Mesenchymal stem cell (in vitro differentiated cells and primary cell): ENCODE data around the gene MAP3K13.
A peak's percentile ranks its signal among the peaks of the same experiment; 100 is the strongest.

Source experiments
- DNase-seq: peaks from one replicate; pipeline ENCODE4 v3.0.0-alpha.2; 2013
- H2AFZ ChIP-seq: one replicate; pipeline ENCODE4 v1.6.1; 2013; ENCODE audit warnings: low read depth, mild to moderate bottlenecking, control low read depth, inconsistent platforms, low read length, moderate library complexity
- H2AK5ac ChIP-seq: 2 replicates; pipeline ENCODE4 v1.6.1; 2013; ENCODE audit warnings: low read length, moderate library complexity, mild to moderate bottlenecking, inconsistent platforms; ENCODE audit not compliant: severe bottlenecking
- H2BK120ac ChIP-seq: one replicate; pipeline ENCODE4 v1.6.1; 2013; ENCODE audit warnings: low read depth, mild to moderate bottlenecking, inconsistent platforms, low read length, moderate library complexity
- H2BK12ac ChIP-seq, 2 experiments: one replicate each; pipeline ENCODE4 v1.6.1; 2013; ENCODE audit warnings: inconsistent platforms in 2 of 2, low read length in 2 of 2, mild to moderate bottlenecking in 2 of 2, moderate library complexity in 2 of 2, control low read depth in 1 of 2
- H2BK15ac ChIP-seq: one replicate; pipeline ENCODE4 v1.6.1; 2013; ENCODE audit warnings: mild to moderate bottlenecking, low read depth, inconsistent platforms; ENCODE audit not compliant: poor library complexity, severe bottlenecking
- H2BK5ac ChIP-seq: 2 replicates; pipeline ENCODE4 v1.6.1; 2013; ENCODE audit warnings: low read depth, mild to moderate bottlenecking, low read length, control low read depth, inconsistent platforms; ENCODE audit not compliant: poor library complexity, severe bottlenecking
- H3K14ac ChIP-seq, 2 experiments: one replicate each; pipeline ENCODE4 v1.6.1; 2013; ENCODE audit warnings: inconsistent platforms in 2 of 2, low read length in 2 of 2, control low read depth in 1 of 2, mild to moderate bottlenecking in 1 of 2, moderate library complexity in 1 of 2
- H3K18ac ChIP-seq, 2 experiments: one replicate each; pipeline ENCODE4 v1.6.1; 2013; ENCODE audit warnings: inconsistent platforms in 2 of 2, low read length in 2 of 2, control low read depth in 1 of 2, low read depth in 1 of 2, mild to moderate bottlenecking in 1 of 2
- H3K23ac ChIP-seq, 2 experiments: one replicate each; pipeline ENCODE4 v1.6.1; 2013; ENCODE audit warnings: inconsistent platforms in 2 of 2, low read length in 2 of 2, mild to moderate bottlenecking in 2 of 2, moderate library complexity in 2 of 2, control low read depth in 1 of 2
- H3K27ac ChIP-seq: 2 replicates; pipeline ENCODE4 v1.5.1; 2013; ENCODE audit warnings: mild to moderate bottlenecking, moderate library complexity, low read length, control low read depth, inconsistent platforms; ENCODE audit not compliant: poor library complexity, severe bottlenecking
- H3K27me3 ChIP-seq, 2 experiments: 2 replicates each; pipeline versions ENCODE4 v1.6.1 to v1.7.0; 2013; ENCODE audit warnings: low read length in 2 of 2, mild to moderate bottlenecking in 2 of 2, moderate library complexity in 2 of 2, control low read depth in 1 of 2, inconsistent platforms in 1 of 2; ENCODE audit not compliant: control insufficient read depth in 1 of 2, insufficient read depth in 1 of 2
- H3K36me3 ChIP-seq, 2 experiments: 2 replicates each; pipeline versions ENCODE4 v1.6.1 to v1.7.0; 2013; ENCODE audit warnings: low read length in 2 of 2, control low read depth in 1 of 2, inconsistent platforms in 1 of 2, low read depth in 1 of 2, mild to moderate bottlenecking in 1 of 2; ENCODE audit not compliant: insufficient read depth in 2 of 2, control insufficient read depth in 1 of 2
- H3K4ac ChIP-seq, 2 experiments: one replicate each; pipeline ENCODE4 v1.6.1; 2013; ENCODE audit warnings: inconsistent platforms in 2 of 2, low read length in 2 of 2, mild to moderate bottlenecking in 2 of 2, moderate library complexity in 2 of 2, control low read depth in 1 of 2, low read depth in 1 of 2
- H3K4me1 ChIP-seq: 2 replicates; pipeline ENCODE4 v1.6.1; 2013; ENCODE audit warnings: low read depth, low read length, control low read depth; ENCODE audit not compliant: control insufficient read depth, insufficient read depth
- H3K4me2 ChIP-seq: 2 replicates; pipeline ENCODE4 v1.6.1; 2013; ENCODE audit warnings: low read length, mild to moderate bottlenecking, inconsistent platforms; ENCODE audit not compliant: poor library complexity, severe bottlenecking
- H3K4me3 ChIP-seq, 2 experiments: 2 replicates each; pipeline versions ENCODE4 v1.5.1 to v1.7.0; 2013; ENCODE audit warnings: low read length in 2 of 2, mild to moderate bottlenecking in 2 of 2, control low read depth in 1 of 2, low read depth in 1 of 2; ENCODE audit not compliant: insufficient read depth in 1 of 2
- H3K79me1 ChIP-seq: replicated peaks from 2 replicates; pipeline ENCODE4 v1.6.1; 2013; ENCODE audit warnings: mild to moderate bottlenecking, control low read depth, low read length, inconsistent platforms; ENCODE audit not compliant: poor library complexity, severe bottlenecking
- H3K9ac ChIP-seq: 2 replicates; pipeline ENCODE4 v1.7.0; 2013; ENCODE audit warnings: mild to moderate bottlenecking, low read length, moderate library complexity
- H3K9me3 ChIP-seq: 2 replicates; pipeline ENCODE4 v1.7.0; 2013; ENCODE audit warnings: mild to moderate bottlenecking, low read length; ENCODE audit not compliant: control insufficient read depth
- H4K8ac ChIP-seq: one replicate; pipeline ENCODE4 v1.6.1; 2013; ENCODE audit warnings: inconsistent platforms, mild to moderate bottlenecking, low read length, moderate library complexity
- H4K91ac ChIP-seq: one replicate; pipeline ENCODE4 v1.6.1; 2013; ENCODE audit warnings: mild to moderate bottlenecking, low read length, inconsistent platforms
- WGBS: methylation state at CpG from one replicate; pipeline ENCODE4 v1.1.7; 2013; ENCODE audit warnings: mixed read lengths; 5-methylcytosine and 5-hydroxymethylcytosine counted together

MAP3K13 gene

GRCh38 chr3:185488465-185488864 is 125.5 kb downstream of the MAP3K13 start:
- Histone ChIP-seq H2BK12ac (no peak overlapping the region), H3K4ac (no peak overlapping the region), H3K4me1 (no peaks in the 10 kb centered on the region), H3K23ac (no peak overlapping the region), H2BK5ac (no peak overlapping the region), H3K27ac (no peak overlapping the region), H2BK15ac (no peak overlapping the region), H4K91ac (no peak overlapping the region), H3K27me3 (no peaks in the 10 kb centered on the region), H3K4me2 (no peak overlapping the region), H4K8ac (no peak overlapping the region), H3K79me1 (peaks cover 4% of the 10 kb centered on the region), H3K9ac (no peak overlapping the region), H3K9me3 (no peaks in the 10 kb centered on the region), H2AK5ac (no peak overlapping the region), H2BK120ac (no peak overlapping the region), H3K18ac (no peak overlapping the region), H2AFZ (no peak overlapping the region), H3K4me3 (no peak overlapping the region), H3K36me3 (peaks cover 8 to 69% of the 10 kb centered on the region in 2 experiments), H3K14ac (no peak overlapping the region)
- 96% methylated on average over 5 of the region's 5 CpGs for WGBS
- DNase-seq, result no peak

DNA sequence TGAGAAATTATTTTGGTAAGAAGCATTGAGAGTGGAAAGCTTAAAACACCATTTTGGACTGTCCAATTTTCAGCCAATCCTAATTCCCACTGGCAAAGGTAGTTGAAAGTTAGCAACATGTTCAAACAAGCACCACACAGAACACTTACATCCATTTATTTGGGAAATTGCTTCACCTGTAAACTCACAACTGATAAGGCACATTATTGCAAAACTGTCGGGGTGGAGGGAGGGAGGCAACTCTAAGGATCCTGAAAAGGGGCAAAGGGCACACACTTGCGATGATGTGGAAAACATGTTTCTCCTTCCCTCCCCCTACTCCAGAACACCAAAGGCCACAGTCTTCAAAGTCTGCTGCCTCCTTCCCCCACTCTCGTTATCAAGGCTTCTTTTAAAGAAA is 126.5 kb downstream of the MAP3K13 start:
- no peak for DNase-seq
- H3K27me3 ChIP-seq, result no peaks in the 10 kb centered on the region
- no peak overlapping the region for H3K4me2 ChIP-seq
- no peak overlapping the region for H4K8ac ChIP-seq
- WGBS, result 95% methylated on average over 3 of the region's 3 CpGs
- no peak overlapping the region for H2BK12ac ChIP-seq
- H3K18ac ChIP-seq, result no peak overlapping the region
- no peak overlapping the region for H3K23ac ChIP-seq
- H3K4me1 ChIP-seq, result no peaks in the 10 kb centered on the region
- H3K4ac ChIP-seq, result no peak overlapping the region
- H3K27ac ChIP-seq, result no peak overlapping the region
- H2AK5ac ChIP-seq, result no peak overlapping the region
- no peak overlapping the region for H2BK5ac ChIP-seq
- H3K79me1 ChIP-seq, result peaks cover 9% of the 10 kb centered on the region
- H3K9ac ChIP-seq, result no peak overlapping the region
- no peaks in the 10 kb centered on the region for H3K9me3 ChIP-seq
- H3K36me3 ChIP-seq, result peaks cover 16 to 79% of the 10 kb centered on the region in 2 experiments
- no peak overlapping the region for H2BK15ac ChIP-seq
- no peak overlapping the region for H2AFZ ChIP-seq
- H3K4me3 ChIP-seq, result no peak overlapping the region
- H2BK120ac ChIP-seq, result no peak overlapping the region
- no peak overlapping the region for H4K91ac ChIP-seq
- no peak overlapping the region for H3K14ac ChIP-seq

- Histone ChIP-seq H3K79me1 (peaks cover 16% of the 10 kb centered on the region), H2AK5ac (no peak overlapping the region), H2AFZ (no peak overlapping the region), H2BK120ac (no peak overlapping the region), H4K8ac (no peak overlapping the region), H3K4me1 (no peaks in the 10 kb centered on the region), H3K4me2 (no peak overlapping the region), H2BK12ac (no peak overlapping the region), H3K27me3 (no peaks in the 10 kb centered on the region), H3K14ac (no peak overlapping the region), H3K9ac (no peak overlapping the region), H3K27ac (no peak overlapping the region), H4K91ac (no peak overlapping the region), H3K4me3 (no peak overlapping the region), H2BK5ac (no peak overlapping the region), H3K4ac (no peak overlapping the region), H3K36me3 (peaks cover 21 to 86% of the 10 kb centered on the region in 2 experiments), H2BK15ac (no peak overlapping the region), H3K18ac (no peak overlapping the region), H3K9me3 (no peaks in the 10 kb centered on the region), H3K23ac (no peak overlapping the region)
- DNase-seq, result no peak
- 96% methylated on average over 4 of the region's 4 CpGs for WGBS
Observed at GRCh38 chr3:185490241-185490640, 127.3 kb downstream of the MAP3K13 start.

- peaks cover 4% of the 10 kb centered on the region for H3K4me1 ChIP-seq
- DNase-seq, result peak; percentile 90
- peak within 1 kb of the TSS; percentile 91 to 93 for H3K4me3 ChIP-seq
- peak within 1 kb of the TSS; percentile 94 for H3K9ac ChIP-seq
- H3K27ac ChIP-seq, result peak within 1 kb of the TSS; percentile 71
- peak within 1 kb of the TSS; percentile 28 to 92 for H3K18ac ChIP-seq
- H2BK120ac ChIP-seq, result no peak within 1 kb of the TSS
- H4K91ac ChIP-seq, result peak within 1 kb of the TSS; percentile 52
- peak within 1 kb of the TSS in 1 of 2 experiments; percentile 96 for H3K23ac ChIP-seq
- H2BK5ac ChIP-seq, result peak within 1 kb of the TSS; percentile 79
- peaks cover 25% of the 10 kb centered on the region for H3K79me1 ChIP-seq
- H2AK5ac ChIP-seq, result no peak within 1 kb of the TSS
- WGBS, result under 1% methylated on average over 82 of the region's 82 CpGs
- peaks cover 23 to 30% of the 10 kb centered on the region in 2 experiments for H3K36me3 ChIP-seq
- peak within 1 kb of the TSS; percentile 45 to 66 for H3K4ac ChIP-seq
- H3K4me2 ChIP-seq, result peak within 1 kb of the TSS; percentile 69
- H4K8ac ChIP-seq, result peak within 1 kb of the TSS; percentile 63
- no peaks in the 10 kb centered on the region for H3K9me3 ChIP-seq
- H3K27me3 ChIP-seq, result peaks cover 3 to 7% of the 10 kb centered on the region in 2 experiments
- H2BK15ac ChIP-seq, result peak within 1 kb of the TSS; percentile 55
- peak within 1 kb of the TSS; percentile 88 for H2AFZ ChIP-seq
- no peak within 1 kb of the TSS for H3K14ac ChIP-seq
- H2BK12ac ChIP-seq, result peak within 1 kb of the TSS in 1 of 2 experiments; percentile 67
Observed at GRCh38 chr3:185498503-185499396, 135.8 kb downstream of the MAP3K13 start, which contains the start of gene TMEM41A. Gene TMEM41A, minus strand, starts transcription at chr3:185499035. Its CDS starts 74 bp downstream, at chr3:185498961.
